ENCODE measurements around the gene ZNF273.
"Not testable (repeated sequence)": the region's sequence is repeated elsewhere in the genome, so short reads cannot be mapped to it uniquely, and the experiment has no call there.

The ZNF273 gene

DNA sequence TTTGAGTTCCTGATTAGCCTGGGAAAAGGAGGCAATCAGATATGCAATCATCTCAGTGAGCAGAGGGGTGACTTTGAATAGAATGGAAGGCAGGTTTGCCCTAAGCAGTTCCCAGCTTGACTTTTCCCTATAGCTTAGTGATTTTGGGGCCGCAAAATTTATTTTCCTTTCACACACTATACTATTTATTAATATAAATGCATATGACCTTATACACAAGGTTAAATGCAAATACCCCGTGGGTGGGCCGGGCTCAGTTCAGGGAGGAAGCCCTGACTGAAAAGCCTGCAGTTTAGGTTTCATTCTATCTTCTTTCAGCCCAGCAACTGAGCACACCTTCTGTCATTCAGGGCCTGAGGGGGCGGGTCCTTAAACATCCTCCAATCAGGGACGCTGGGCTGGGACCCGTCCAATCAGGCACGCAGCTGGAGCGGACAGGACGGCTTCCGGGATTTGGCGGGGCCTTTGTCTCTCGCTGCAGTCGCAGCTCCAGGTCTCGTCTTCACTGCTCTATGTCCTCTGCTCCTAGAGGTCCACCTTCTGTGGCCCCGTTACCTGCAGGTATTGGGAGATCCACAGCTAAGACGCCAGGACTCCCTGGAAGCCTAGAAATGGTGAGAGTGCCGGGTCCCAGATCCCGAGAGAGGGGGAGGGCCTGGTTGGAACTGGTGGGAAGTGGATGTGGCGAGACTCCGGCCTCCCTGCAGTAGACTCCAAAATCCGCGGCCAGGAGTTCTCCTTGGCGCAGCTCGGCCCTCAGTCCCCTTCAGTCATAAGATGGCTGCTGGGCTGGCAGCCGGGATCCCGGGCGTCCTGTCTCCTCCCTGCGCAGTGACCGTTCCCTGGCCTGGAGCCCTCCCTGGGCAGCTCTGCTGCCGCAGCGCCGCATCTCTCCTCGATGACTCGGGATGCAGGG lies at the start of gene ZNF273:
Gene ZNF273, plus strand, starts transcription at position 468 of the 916 bp plus-strand sequence. Its CDS starts 45 bp downstream, at position 513.
- in situ Hi-C loops (cut with MboI; ENCODE audit: low sequenced_read_pairs) = no loop called here

- in situ Hi-C loops (cut with MboI; ENCODE audit: low sequenced_read_pairs) = no loop called here
Observed at GRCh38 chr7:64853679-64854078, 49.4 kb upstream of the ZNF273 start.

- in situ Hi-C loops (cut with MboI; ENCODE audit: low sequenced_read_pairs) = no loop called here
Observed at GRCh38 chr7:64854969-64855368, 48.1 kb upstream of the ZNF273 start.

- in situ Hi-C loops (cut with MboI; ENCODE audit: low sequenced_read_pairs) = no loop called here
Observed at GRCh38 chr7:64863021-64863420, 40.1 kb upstream of the ZNF273 start.

DNA sequence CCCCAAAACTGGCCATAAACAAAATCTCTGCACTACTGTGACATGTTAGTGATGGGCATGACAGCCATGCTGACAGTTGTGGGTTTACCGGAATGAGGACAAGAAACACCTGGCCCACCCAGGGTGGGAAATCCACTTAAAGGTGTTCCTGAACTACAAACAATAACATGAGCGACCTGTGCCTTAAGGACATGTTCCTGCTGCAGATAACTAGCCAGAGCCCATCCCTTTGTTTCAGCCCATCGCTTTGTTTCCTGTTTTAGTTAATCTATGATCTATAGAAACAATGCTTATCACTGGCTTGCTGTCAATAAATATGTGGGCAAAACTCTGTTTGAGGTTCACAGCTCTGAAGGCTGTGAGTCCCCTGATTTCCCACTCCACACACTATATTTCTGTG lies 39.5 kb upstream of the ZNF273 start:
- in situ Hi-C loops (cut with MboI; ENCODE audit: low sequenced_read_pairs) = not testable (repeated sequence)

DNA sequence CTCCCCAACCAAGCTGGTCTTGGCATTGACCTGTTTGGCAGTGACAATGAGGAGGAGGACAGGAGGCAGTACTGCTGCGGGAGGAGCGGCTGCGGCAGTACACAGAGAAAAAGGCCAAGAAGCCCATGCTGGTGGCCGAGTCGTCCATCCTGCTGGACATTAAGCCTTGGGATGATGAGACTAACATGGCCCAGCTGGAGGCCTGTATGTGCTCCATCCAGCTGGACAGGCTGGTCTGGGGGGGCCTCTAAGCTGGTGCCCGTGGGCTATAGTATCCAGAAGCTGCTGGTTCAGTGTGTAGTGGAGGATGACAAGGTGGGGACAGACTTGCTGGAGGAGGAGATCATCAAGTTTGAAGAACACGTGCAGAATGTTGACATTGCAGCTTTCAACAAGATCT lies 39.1 kb upstream of the ZNF273 start:
- in situ Hi-C loops (cut with MboI; ENCODE audit: low sequenced_read_pairs) = no loop called here

- in situ Hi-C loops (cut with MboI; ENCODE audit: low sequenced_read_pairs) = no loop called here
Observed at GRCh38 chr7:64867863-64868440, 35.1 kb upstream of the ZNF273 start.

DNA sequence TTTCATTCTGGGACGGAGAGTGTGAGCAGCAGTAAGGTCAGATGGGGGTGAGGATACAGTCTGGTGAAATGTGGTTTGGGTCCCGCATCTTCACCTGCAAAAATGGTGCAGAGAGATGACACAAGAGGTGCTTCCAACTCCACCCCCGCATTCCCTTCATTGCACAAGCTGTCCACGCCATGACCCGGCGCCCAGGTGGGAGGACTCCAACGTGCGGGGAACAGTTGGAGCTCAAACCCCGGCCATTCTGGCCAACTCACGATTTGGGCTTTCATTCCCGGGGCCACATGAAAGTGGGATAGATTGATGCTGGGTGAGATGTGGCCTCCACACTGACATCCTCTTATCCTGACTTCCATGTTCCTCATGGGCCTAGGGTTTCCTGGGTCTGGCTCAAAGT lies 34.6 kb upstream of the ZNF273 start:
- in situ Hi-C loops (cut with MboI; ENCODE audit: low sequenced_read_pairs) = no loop called here

- in situ Hi-C loops (cut with MboI; ENCODE audit: low sequenced_read_pairs) = no loop called here
Observed at GRCh38 chr7:64869121-64869725, 33.9 kb upstream of the ZNF273 start.

DNA sequence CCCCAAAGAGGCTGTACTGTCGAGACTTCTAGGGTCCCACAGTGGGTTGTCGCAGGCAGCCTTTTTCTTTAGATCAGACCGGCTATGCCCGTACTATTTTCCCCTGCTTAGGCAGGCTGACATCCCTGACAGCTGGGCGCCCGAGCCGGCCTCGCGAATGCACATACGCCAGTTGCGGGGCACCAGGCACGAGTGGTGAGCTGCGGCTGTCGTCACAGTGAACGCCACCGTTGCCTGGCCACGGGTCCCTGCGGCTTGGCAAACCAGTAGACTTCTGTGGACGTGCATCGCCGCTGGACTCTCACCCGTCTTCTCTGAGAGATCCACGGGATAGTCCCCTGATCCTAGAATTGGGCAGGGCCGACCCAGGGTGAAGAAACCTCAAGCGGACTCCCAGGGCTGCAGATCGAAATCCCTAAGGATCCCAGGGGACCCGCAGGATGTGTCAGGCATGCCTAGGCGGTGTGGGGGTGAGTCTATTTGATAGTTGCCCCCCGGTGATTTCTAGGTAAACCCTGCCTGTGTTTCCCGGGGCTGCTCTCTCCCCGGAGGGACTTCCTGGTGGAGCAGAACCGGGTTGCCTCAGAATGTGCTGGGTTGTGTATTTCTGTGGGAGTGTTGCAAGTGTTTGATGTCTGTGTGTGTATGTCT lies 33.0 kb upstream of the ZNF273 start:
- in situ Hi-C loops (cut with MboI; ENCODE audit: low sequenced_read_pairs) = no loop called here

DNA sequence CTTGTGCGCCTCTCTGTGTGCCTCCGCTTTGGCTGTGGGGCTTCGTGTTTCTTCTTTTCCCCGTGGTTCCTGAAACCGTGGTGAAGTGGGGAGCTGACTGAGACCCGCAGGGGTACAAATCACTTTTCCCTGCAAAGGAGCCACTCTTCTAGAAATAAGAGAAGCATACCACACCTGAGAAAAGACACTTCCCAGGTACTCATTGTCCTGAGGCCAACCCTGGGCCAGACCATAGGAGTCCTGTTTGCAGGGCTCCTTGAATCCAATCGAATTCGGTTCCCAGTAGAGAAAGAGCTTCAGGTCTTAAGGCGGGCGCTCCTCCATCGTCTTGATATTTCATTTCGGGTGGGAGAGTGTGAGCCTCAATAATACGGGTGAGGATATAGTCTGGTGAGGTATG lies 32.4 kb upstream of the ZNF273 start:
- in situ Hi-C loops (cut with MboI; ENCODE audit: low sequenced_read_pairs) = no loop called here

GRCh38 chr7:64871761-64872160 lies 31.3 kb upstream of the ZNF273 start:
- in situ Hi-C loops (cut with MboI; ENCODE audit: low sequenced_read_pairs) = no loop called here

DNA sequence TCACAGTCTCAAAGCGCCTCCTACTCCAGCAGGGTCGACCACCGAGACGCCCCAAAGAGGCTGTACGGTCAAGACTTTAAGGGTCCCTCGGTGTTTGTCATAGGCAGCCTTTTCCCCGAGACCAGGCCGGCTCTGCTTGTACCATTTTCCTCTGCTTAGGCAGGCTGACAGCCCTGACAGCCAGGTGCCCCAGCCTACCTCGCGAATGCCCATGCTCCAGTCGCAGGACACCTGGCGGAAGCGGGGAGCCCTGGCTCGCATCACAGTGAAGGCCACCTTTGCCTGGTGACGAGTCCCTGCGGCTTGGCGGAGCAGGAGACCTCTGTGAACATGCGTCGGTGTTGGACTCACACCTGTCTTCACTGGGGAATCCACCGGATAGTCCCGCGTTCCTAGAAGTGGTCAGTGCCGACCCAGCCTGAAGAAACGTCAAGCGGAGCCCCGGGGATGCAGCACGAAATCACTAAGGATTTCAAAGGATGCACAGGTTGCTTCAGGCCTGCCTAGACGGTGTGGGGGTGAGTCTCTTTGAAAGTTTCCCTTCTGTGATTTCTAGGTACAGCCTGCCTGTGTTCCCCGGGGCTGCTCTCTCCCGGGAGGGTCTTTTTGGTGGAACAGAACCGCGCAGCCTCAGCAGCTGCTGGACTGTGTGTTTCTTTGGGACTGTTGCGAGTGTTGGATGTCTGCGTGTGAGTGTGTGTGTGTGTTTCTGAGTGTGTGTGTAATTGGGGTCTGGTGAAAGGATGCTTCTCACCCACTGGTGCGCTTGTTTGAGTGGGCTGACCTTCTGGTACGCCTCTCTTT lies 30.5 kb upstream of the ZNF273 start:
- in situ Hi-C loops (cut with MboI; ENCODE audit: low sequenced_read_pairs) = no loop called here

- in situ Hi-C loops (cut with MboI; ENCODE audit: low sequenced_read_pairs) = no loop called here
Observed at GRCh38 chr7:64873155-64873500, 29.9 kb upstream of the ZNF273 start.

GRCh38 chr7:64873517-64873916 lies 29.6 kb upstream of the ZNF273 start:
- in situ Hi-C loops (cut with MboI; ENCODE audit: low sequenced_read_pairs) = no loop called here

GRCh38 chr7:64874114-64874513 lies 29.0 kb upstream of the ZNF273 start:
- in situ Hi-C loops (cut with MboI; ENCODE audit: low sequenced_read_pairs) = no loop called here

- in situ Hi-C loops (cut with MboI; ENCODE audit: low sequenced_read_pairs) = no loop called here
Observed at GRCh38 chr7:64874562-64875250, 28.4 kb upstream of the ZNF273 start.

- in situ Hi-C loops (cut with MboI; ENCODE audit: low sequenced_read_pairs) = no loop called here
Observed at GRCh38 chr7:64875258-64875657, 27.8 kb upstream of the ZNF273 start.

DNA sequence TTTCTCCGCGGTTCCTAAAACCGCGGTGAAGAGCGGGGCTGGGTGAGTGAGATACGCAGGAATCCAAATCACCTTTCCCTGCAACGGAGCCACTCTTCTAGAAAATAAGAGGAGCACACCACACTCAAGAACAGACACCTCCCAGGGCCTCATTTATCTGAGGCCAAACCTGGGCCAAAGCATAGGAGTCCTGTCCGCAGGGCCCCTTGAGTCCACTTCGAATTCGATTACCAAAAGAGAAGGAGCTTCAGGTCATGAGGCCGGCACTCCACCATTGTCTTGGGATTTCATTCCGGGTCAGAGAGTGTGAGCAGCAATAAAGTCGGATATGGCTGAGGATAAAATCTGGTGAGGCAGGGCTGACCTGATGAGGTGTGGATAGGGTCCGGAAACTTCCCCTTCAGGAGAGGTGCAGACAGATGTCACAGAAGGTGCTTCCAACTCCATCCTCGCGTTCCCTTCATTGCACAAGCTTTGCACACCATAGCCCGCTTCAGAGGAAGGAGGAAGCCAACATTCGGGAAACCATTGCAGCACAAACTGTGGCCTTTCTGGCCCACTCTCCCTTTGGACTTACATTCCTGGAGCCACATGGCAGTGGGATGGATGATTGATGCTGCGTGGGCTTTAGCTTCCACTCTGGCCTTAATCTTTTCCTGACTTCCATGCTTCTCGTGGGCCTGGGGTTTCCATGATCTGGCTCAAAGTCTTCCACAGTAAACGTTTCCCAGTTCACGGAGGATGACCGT lies 27.2 kb upstream of the ZNF273 start:
- in situ Hi-C loops (cut with MboI; ENCODE audit: low sequenced_read_pairs) = no loop called here

All from HL-60/S4 treated with phorbol 12-myristate 13-acetate at 8.2 ng/mL for 4 days and 3 days (cell line).